ENCODE results near the gene ROBO4.

- no peak for TF ChIP-seq POLR2AphosphoS5 (IDR thresholded peaks at IDR 0.05)
- TF ChIP-seq CTCF (IDR thresholded peaks at IDR 0.05 in 8 of 11, conservative IDR thresholded peaks at IDR 0.05 in 3 of 11), result no peak
Measured at GRCh38 chr11:124890151-124890550, 7.5 kb downstream of the ROBO4 start.

Data from spleen (tissue), 7 donors.